ENCODE data around the gene IER5L.

DNA sequence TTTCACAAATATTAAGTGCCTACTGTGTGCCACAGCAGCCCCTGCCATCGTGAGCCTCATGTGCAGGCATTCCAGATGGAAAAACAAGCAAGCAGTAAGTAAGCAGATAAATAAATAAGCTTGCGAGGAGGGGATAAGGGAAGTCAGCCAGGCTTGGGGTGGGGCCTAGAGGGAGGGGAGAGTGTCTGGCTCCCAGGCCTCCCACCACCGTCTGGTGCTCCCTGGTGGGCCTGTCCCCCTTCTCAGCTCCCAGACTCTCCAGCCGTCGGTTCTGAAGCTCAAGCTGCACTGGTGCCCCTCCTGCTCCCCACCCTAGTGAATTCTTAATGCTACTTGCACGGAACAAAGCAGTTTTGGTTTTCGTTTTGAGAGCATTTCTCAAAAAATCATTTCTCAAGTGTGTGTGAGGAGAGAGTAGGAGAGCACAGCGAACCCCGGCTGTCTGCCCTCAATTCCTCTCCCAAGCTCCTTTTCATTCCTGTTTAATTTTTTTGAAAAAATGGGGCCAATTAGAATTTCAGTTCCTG, 6.6 kb upstream of the IER5L start:
- TF ChIP-seq, protein P1, sequence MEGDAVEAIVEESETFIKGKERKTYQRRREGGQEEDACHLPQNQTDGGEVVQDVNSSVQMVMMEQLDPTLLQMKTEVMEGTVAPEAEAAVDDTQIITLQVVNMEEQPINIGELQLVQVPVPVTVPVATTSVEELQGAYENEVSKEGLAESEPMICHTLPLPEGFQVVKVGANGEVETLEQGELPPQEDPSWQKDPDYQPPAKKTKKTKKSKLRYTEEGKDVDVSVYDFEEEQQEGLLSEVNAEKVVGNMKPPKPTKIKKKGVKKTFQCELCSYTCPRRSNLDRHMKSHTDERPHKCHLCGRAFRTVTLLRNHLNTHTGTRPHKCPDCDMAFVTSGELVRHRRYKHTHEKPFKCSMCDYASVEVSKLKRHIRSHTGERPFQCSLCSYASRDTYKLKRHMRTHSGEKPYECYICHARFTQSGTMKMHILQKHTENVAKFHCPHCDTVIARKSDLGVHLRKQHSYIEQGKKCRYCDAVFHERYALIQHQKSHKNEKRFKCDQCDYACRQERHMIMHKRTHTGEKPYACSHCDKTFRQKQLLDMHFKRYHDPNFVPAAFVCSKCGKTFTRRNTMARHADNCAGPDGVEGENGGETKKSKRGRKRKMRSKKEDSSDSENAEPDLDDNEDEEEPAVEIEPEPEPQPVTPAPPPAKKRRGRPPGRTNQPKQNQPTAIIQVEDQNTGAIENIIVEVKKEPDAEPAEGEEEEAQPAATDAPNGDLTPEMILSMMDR (IDR thresholded peaks at IDR 0.05 in 2 of 3, conservative IDR thresholded peaks at IDR 0.05 in 1 of 3; ENCODE audit: insufficient read depth in 2 of 3, low read depth in 1 of 3, low read length in 3 of 3), result no peak
- TF ChIP-seq SMARCC2 (IDR thresholded peaks at IDR 0.05; ENCODE audit: low read depth) (no peak), ZFP30 (CRISPR knock-in tag; IDR thresholded peaks at IDR 0.05; ENCODE audit: borderline replicate concordance) (no peak), EZH2 (IDR thresholded peaks at IDR 0.05; ENCODE audit: borderline replicate concordance, low read depth, low read length) (no peak), RAD21 (CRISPR knock-in tag; conservative IDR thresholded peaks at IDR 0.05 in 1 of 2, IDR thresholded peaks at IDR 0.05 in 1 of 2) (no peak), NFYB (IDR thresholded peaks at IDR 0.05; ENCODE audit: extremely low read depth, insufficient read length) (no peak), CC2D1A (IDR thresholded peaks at IDR 0.05) (no peak), RBM15 (IDR thresholded peaks at IDR 0.05; ENCODE audit: insufficient read depth, low read length) (no peak), SNRNP70 (optimal IDR thresholded peaks at IDR 0.05; ENCODE audit: low read depth, low read length) (no peak)
- TF ChIP-seq, protein P2, sequence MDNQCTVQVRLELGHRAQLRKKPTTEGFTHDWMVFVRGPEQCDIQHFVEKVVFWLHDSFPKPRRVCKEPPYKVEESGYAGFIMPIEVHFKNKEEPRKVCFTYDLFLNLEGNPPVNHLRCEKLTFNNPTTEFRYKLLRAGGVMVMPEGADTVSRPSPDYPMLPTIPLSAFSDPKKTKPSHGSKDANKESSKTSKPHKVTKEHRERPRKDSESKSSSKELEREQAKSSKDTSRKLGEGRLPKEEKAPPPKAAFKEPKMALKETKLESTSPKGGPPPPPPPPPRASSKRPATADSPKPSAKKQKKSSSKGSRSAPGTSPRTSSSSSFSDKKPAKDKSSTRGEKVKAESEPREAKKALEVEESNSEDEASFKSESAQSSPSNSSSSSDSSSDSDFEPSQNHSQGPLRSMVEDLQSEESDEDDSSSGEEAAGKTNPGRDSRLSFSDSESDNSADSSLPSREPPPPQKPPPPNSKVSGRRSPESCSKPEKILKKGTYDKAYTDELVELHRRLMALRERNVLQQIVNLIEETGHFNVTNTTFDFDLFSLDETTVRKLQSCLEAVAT (IDR thresholded peaks at IDR 0.05), result no peak
- TF ChIP-seq, protein P3, sequence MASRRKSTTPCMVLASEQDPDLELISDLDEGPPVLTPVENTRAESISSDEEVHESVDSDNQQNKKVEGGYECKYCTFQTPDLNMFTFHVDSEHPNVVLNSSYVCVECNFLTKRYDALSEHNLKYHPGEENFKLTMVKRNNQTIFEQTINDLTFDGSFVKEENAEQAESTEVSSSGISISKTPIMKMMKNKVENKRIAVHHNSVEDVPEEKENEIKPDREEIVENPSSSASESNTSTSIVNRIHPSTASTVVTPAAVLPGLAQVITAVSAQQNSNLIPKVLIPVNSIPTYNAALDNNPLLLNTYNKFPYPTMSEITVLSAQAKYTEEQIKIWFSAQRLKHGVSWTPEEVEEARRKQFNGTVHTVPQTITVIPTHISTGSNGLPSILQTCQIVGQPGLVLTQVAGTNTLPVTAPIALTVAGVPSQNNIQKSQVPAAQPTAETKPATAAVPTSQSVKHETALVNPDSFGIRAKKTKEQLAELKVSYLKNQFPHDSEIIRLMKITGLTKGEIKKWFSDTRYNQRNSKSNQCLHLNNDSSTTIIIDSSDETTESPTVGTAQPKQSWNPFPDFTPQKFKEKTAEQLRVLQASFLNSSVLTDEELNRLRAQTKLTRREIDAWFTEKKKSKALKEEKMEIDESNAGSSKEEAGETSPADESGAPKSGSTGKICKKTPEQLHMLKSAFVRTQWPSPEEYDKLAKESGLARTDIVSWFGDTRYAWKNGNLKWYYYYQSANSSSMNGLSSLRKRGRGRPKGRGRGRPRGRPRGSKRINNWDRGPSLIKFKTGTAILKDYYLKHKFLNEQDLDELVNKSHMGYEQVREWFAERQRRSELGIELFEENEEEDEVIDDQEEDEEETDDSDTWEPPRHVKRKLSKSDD (conservative IDR thresholded peaks at IDR 0.05; ENCODE audit: low read length), result no peak
- TF ChIP-seq, protein P4, sequence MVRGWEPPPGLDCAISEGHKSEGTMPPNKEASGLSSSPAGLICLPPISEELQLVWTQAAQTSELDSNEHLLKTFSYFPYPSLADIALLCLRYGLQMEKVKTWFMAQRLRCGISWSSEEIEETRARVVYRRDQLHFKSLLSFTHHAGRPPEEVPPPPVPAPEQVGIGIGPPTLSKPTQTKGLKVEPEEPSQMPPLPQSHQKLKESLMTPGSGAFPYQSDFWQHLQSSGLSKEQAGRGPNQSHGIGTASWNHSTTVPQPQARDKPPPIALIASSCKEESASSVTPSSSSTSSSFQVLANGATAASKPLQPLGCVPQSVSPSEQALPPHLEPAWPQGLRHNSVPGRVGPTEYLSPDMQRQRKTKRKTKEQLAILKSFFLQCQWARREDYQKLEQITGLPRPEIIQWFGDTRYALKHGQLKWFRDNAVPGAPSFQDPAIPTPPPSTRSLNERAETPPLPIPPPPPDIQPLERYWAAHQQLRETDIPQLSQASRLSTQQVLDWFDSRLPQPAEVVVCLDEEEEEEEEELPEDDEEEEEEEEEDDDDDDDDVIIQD (CRISPR knock-in tag; IDR thresholded peaks at IDR 0.05), result no peak
- TF ChIP-seq, protein P5, sequence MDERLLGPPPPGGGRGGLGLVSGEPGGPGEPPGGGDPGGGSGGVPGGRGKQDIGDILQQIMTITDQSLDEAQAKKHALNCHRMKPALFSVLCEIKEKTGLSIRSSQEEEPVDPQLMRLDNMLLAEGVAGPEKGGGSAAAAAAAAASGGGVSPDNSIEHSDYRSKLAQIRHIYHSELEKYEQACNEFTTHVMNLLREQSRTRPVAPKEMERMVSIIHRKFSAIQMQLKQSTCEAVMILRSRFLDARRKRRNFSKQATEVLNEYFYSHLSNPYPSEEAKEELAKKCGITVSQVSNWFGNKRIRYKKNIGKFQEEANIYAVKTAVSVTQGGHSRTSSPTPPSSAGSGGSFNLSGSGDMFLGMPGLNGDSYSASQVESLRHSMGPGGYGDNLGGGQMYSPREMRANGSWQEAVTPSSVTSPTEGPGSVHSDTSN (CRISPR knock-in tag; IDR thresholded peaks at IDR 0.05; ENCODE audit: low read depth), result no peak
- TF ChIP-seq, protein P5 (tag; conservative IDR thresholded peaks at IDR 0.05; ENCODE audit: low read depth), result no peak

Data from K562 (cell line).